Left lobe of liver (tissue), 2 donors: Measurements from ENCODE around the gene NTF3. TPM values are rescaled to one million over a fixed set of nuclear protein-coding genes. Genes with fewer than 3 reads are reported as not detected.

Source experiments
- ATAC-seq: fragments of 200-7000 bp; cut with Tn5 transposase; one replicate; pipeline ENCODE4 v1.9.1; 2020; ENCODE audit warnings: mild to moderate bottlenecking, moderate library complexity
- DNase-seq: peaks from one replicate; pipeline ENCODE4 v3.0.0-alpha.2; 2020; ENCODE audit warnings: low spot score
- total RNA-seq: library from RNA; stranded (reverse); gene quantifications from one replicate; pipeline ENCODE4 v1.2.1, GENCODE V29; 2021
- donor health status: DM: no; HTN: no; CAD: no; lungs with moderate emphysema.
- donor health status: DM: no; HTN: yes; CAD: no.

NTF3 gene
- total RNA-seq, 1 donor from 2014 or later, result 4.6 TPM

DNA sequence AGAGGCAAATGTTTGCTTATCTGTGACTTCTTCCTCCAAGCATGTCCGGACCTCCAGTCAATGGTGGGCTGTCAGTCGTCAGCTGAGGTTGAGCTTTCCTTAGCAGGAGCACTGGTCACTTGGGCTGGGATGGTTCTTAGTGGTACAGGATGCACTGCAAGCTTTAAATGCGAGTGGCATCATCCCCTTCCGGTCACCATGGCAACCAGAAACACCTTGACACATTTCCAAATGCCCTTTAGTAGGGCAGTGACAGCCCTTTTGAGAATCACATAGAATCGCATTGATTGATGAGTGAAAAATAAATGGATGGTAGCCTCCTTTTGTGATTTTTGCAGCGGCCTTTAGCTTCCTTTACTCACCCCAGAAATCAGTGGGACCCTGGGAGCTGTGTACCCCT, 24.1 kb downstream of the NTF3 start:
- no peak for DNase-seq
- peak; percentile 72 for ATAC-seq

DNA sequence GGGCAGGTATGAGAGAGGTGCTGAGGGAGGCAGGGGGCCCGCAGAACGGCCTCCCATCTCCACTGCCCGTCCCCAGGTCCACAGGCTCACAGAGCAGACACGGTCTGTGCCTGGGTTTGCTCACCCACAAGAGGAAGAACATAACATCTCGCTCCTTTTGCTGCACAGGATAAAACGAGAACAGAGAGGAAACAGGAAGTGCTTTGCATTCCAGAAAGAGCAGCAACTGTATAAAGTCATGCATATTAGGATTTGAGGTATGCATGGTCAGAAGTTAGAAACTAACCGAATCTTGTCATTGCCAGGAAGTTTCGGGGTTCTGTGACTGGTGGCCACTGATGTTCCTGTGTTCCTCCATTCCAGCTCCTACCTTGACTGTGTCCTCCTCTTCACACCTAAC, 25.0 kb downstream of the NTF3 start:
- DNase-seq, result no peak
- no peak for ATAC-seq

DNA sequence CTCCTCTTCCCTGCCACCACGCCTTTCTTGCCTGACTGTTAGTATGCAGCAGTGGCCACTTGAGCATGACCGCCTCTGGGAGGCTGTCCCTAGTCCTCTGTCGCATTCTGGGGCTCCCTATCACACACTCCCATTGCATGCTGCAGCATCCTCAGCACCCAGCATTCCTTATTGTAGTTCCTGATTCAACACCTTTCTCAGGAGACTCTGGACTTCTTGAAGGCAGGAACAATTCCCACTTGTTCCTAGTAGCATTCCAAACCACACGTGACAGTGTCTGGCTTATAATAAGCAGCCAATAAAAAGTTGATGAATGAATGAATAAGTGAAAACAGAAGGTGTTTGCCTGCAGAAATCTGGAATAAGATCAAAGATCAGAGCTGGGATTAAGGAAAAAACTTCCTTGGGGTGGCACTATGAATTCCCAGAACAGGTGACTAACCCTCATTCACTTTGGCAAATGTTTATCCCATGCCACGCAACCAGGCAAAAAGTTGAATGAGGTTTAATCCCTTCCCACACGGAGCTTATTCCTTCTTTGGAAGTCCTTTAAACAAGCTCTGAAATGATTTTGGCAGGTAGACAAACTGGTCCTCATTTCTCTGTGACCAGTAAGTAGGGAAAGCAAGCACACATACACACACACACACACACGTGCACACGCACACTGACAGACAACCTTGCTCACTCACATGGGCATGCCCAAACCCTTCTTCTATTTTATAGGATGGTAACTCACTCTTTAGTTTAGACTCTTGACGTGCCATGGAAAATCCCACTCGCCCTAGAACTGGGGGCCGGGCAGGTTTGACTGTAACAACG, 26.5 kb downstream of the NTF3 start:
- ATAC-seq (no peak), DNase-seq (no peak)

DNA sequence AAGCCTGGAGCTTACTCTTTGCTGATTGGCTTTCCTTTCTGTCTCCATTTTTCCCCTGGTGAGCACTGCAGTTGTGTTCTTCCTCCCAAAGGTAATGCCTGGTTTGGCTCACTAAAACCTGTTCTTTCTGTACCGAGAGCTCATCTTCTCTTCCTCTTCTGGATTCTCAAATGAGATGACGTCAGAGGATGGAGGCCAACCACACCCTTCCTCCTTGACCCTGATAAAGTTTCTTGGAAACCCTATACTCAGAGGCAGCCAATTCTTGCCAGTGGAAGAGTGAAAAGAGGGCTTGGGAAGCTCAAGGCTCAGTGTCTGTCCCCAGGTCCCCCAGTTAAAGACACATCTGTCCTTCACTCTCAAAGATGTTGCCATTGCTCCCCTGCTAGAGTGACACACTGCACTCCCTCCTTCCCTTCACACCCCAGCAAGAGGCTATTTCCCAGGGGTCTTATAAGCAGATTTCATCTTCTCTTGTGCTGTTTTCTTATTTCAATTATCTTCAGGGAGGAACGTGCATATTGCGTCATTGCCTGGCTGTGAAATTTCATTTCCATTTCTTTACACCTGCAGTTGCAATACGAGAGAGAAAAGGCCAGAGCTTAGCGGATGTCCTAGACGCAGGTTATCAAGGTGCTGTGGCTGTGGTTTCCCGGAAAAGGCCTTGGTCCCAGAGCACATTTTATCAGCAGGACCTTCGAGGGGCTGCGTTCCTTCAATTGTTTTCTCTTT, 27.3 kb downstream of the NTF3 start:
- ATAC-seq, result no peak
- DNase-seq, result no peak

DNA sequence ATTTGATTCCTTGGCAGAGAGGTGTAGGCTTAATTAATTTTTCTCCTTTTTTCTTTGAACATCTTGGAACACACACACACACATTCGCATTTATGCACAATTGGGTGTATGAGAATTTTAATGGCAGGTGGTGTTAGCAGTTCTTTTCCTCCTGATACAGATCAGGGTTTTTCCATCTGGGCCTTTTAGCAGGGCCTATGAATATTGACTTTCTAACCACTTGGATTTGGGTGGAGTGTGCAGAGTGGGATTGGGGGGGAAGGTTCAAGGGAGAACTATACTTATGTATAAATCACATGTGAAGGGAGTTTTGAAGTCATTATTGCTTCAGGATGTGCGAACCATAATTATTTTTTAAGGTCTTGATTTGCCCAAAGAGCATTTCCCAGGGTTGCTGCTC, 28.9 kb downstream of the NTF3 start:
- no peak for ATAC-seq
- no peak for DNase-seq

DNA sequence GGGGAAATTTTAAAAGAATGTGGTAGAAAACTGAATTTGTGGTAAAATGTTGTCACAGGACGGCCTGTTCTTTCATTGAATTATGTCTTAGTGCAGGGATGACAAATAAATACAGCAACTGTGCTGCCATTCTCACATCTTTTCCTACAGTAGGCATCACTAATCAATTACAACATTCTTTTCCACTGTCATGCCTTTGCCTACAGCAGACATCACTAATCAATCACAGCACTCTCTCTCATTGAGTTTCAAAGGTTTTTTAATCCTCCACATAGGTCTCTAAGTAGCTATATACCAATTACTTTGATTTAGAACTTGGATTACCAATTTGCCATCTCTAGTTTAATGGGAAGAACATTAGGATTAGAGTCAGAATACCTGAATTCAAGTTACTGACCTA, 30.1 kb downstream of the NTF3 start:
- ATAC-seq, result no peak
- no peak for DNase-seq

DNA sequence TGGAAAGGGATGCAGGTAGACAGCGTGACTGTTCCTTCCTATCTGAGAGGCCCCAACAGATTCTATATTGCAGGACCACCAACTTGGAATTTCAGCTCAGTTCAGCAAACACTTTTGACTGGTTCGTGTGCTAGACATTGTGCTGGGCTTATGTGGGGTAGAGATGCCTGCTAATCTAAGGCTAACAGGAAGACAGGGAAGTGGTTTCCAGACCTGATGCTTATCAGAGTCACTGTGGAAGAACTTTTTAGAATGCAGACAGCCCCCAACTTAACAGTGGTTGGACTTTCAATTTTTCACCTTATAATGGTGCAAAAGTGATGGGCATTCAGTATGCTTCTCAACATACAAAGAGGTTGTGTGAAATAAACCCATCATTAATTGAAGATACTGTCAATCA, 32.2 kb downstream of the NTF3 start:
- ATAC-seq (no peak), DNase-seq (no peak)

DNA sequence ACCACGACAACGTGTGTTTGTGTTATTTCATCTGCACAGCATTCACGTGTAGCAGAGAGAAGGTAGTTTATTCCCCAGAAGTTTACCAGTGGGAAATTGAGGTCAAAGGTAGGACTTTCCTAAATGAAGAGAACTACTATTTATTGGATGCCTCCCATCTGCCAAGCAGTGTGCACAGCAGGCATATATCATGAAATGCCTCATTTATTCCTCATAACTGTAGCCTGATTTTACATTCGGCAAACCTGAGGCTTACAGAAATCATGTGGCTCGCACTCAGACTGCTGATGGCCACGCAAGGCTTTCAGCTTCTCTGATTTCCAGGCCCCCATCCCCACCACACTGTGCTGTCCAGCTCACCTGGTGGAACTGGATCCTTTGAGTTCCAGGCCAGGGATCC, 33.5 kb downstream of the NTF3 start:
- ATAC-seq (no peak), DNase-seq (no peak)

DNA sequence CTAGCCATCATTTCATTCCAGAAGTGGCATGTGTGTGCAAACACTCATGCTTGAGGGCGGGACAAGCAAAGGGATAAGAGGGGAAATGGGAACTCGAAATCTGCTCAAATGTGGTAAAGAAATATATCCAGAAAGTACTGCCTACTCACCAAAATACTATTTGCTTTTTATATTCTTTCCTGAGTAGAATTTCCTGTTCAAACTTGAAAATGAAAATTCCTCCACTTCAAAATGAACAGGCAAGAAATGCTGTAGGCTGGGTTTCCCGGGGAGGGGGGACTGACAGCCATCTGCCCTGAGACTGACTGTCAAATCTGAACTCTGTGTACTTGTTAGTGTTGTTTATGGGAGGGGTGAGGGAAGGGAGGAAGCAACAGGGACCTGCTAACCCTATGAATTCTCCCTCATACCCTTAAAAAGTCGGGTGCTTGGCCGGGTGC, 34.6 kb downstream of the NTF3 start:
- no peak for DNase-seq
- ATAC-seq, result no peak

DNA sequence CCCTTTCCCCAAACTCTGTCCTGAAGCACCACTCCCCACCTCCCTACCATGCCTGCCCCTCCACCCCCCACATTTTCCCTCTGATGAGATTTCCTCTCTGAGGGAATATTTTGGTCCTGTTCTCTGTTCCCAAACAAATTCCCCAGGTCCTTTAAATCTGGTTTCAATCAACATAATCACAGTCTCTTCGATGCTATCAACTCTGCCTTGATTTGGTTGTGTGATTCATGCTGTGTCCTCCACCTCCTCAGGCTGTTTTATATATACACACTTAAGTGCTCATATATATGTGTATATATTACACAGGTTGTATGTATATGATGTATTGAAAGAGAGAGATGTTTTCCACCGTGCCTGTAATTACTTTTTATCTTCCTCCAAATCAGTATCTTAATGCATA, 36.0 kb downstream of the NTF3 start:
- ATAC-seq (no peak), DNase-seq (no peak)

DNA sequence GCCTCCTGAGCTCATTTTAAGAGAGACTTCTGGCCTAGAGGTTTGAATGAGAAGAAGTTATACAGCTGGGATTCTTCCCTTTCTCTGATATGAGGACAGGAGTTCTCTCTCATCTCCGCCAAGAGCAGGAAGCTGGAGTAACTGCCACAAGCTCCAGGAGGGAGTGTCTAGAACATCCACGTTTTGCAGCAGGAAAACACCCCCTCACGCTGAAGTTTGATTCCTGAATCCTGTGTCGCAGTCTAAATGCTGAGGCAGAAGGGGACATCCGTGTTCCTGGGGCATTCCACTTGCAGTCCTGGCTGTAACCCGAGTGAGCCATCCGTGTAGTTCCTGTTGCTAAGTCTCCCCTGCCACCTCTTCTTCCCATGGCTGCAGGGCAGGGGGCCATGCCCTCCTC, 38.3 kb downstream of the NTF3 start:
- no peak for DNase-seq

DNA sequence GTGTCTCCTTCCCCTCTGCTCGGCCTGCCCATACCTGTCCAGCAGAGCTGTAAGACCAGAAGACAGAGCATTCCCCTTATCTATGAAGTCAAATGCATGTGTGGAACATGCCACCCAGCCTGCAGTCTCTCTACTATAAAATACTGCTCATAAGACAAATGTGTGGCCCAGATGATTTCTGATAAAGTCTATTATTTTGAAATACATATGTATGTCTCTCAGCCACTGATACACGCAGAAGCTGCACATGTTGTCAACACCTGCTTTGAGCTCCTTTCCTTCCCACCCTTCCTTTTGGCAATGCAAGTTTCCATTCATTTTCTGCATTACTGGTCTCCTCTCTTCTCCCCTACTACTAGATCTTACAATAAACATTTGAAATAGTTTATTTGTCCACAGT, 38.8 kb downstream of the NTF3 start:
- DNase-seq (no peak), ATAC-seq (no peak)

More for the DNA sequence above, 38.3 kb downstream of the NTF3 start:
- no peak for ATAC-seq

DNA sequence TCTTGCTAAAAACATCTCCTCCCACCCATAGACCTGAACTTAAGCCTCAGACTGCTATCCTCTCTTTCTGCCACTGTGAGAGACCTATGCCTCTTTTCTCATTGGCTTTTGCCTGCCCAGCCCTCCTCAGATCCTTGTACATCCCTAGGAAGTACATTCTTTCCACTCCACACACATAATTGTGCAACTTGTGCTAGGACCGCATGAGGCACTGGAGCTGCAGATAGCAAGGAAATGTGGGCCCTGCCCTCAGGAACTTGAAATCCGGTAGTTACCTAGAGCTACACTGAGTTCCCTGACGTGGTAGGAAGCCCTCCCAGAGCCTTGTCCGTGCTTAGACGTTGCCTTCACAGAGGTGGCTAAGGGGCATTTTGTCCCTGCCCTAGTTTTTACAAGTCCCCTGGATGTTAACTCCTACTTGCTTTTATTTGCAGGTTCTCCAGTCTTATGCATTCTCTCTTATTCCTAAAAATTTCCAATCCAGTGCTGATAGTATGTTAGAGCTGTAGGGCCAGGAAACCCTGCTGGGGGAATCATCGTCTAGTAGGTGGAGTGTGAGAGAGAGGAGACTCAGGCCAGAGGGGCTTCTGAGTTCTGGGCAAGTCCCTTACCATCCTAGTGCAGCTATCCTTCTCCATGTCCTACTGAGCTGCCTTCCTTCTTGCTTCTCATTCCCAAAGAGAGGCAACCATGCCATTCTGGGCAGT, 41.3 kb downstream of the NTF3 start:
- ATAC-seq (no peak), DNase-seq (no peak)

DNA sequence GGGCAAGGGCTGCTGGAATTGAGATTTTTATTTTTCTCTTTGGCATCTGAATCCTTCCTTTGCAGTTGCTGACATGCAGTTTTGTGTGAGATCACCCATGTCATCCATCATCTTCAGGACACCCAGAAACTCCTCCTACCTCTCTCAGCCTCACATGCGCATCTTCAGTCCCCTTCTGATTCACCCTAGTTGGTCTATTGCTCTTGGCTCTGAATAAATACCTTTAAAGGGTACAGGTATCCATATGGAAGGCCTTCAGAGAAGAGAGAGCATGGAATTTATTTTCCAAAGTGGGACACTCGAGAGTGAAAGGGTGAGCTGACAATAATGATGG, 41.8 kb downstream of the NTF3 start:
- ATAC-seq, result no peak

DNA sequence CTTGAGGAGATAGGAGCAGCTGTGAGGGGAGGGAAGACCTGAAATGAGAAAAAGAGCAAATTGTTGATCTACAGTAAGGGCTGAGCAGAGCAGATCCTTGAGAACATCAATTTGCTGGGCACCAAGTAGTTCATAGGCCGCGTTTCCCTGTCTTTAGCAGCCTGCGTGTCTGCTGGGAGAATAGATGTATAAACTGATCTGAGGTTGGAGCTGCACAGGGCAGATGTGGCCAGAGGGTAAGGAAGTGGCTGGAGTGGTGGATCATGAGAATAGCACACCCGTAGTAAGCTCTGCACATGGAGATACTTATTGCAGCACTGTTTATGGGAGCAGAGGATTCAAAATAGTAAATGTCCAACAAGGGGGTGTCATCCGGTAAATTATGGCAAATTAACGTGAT, 44.4 kb downstream of the NTF3 start:
- DNase-seq (no peak), ATAC-seq (no peak)

More for the DNA sequence above, 41.8 kb downstream of the NTF3 start:
- DNase-seq, result no peak

DNA sequence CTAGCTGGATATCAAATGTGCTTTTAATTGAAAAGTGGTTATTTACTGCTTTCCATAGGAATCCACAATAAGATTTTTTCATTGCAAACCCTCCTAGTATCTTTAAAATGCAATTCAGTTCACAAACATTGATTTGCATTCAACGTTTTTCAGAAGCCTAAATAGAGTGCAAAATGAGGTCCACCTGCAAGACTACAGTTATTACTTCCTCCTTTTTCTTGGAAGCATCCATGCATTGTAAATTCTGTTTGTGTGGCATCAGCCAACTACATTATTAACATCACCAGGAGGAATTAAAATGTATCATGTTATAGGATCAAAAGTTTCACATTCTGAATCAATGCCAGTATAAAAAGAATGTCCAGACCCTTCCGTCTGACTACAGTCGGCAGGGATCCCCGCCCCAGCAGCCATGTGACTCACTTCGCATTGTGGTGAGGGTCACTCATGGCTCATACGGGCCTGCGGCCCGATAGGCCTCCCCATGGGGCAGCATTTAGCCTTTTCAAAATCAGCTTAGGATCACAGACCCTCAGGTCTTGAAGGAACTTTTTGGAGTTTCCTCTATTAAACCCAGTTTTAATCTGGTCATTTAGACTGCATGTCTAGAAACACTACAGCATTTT, 46.3 kb downstream of the NTF3 start:
- ATAC-seq (no peak), DNase-seq (no peak)

DNA sequence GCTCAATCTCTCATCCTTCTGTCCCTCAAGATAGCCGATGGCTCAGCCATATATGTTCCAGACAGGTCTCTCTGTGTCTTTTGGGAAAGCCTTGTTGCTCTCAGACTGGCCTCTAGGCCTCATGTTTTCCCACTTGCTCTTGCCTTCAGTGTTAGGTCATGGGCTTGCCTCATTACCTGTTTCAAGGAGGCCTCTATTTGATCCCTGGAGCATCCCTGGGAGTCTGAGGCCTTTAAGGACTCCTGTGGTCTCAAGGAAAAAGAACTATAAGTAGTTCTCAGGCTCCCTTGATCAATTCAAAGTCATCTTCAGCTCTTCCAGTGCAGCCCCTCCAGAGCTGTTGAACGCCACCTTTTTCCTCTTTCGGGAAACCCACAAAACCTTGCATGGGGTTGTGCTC, 47.9 kb downstream of the NTF3 start:
- ATAC-seq (no peak), DNase-seq (no peak)

DNA sequence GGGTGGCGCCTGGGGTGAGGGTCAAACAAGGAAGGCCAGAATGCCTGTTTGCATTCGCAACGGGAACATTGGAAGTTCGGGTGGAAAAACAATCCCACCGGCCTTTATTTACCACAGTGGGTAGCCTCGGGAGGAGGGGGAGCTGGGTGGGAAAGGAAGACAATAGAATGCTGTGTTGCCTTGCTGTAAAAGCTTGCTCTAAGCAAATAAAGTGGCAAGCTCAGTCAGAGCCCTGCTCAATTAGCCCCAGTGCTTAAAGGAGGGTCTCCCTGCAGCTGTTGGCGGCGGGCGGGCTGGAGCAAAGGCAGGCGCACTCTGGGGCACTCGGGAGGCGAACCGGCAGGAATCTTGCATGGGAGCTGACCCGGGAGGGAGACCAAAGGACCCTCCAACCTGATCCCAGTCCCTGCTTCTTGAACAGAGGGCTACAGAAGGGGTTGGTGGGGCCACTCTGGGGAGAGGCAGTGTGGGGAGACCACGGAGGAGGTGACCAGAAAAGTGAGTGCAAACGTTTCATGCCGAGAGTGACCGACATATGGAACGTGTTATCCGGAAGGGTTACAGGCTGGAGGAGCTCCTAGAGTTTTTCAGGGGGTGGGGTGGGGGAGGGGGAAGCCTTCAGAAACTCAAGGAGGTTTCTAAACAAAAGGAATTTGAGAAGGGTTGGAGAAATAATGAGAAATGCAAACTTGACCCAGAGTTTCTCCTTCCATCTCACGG, 48.5 kb downstream of the NTF3 start:
- DNase-seq (no peak), ATAC-seq (no peak)

DNA sequence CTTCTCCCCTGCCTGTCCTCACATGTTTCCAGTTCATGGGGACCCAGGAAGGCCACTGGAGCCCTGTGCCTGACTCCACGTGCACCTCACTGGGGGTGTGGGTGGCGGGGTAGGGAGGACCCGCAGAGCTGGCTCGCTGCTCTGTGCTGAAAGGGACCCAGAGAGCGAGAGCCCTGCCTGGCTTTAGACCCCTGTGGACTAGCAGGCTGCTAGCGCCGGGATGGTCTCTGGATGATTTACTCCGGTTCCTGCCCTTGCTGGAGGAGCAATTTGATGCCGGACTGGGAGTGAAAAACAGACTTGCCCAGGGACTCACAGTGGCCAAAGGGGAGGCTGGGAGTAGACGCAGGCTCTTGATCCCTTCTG, 49.0 kb downstream of the NTF3 start:
- no peak for ATAC-seq
- no peak for DNase-seq

DNA sequence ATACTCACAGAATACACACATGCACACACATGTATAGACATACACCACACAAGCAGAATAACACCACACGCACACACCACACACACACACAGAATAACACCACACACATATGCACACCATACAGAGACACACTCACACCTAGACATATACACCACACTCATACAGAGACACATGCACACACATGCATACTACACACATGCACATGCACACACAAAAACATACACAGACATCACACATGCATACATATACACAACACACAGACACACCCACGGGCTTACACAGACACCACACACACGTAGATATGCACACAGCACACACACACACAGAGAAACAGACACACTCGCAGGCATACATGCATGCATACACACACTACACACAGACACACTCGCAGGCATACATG, 49.7 kb downstream of the NTF3 start:
- no peak for ATAC-seq
- no peak for DNase-seq

DNA sequence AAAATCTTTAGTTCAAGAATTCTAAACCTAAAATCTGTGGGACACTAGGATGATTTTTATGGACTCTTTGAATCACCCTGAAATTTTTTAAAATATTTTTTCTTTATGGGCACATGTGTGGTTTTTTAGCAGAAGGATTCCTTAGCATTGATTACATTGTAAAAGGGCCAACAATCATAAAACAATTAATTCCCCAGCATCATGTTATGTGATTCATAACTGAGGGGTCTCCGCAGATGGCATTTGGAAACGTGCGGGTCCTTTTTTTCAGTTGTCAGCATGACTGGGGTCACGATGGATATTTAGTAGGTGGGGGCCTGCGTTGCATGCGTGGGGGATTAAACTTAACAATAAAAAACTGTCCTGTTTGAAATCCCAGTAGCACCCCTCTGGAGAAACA, 52.5 kb downstream of the NTF3 start:
- ATAC-seq (no peak), DNase-seq (no peak)
